H1 (cell line): ENCODE results near the gene RAD9A. TPM values are rescaled to one million over a fixed set of nuclear protein-coding genes. Genes with fewer than 3 reads are reported as not detected.
A peak's percentile ranks its signal among the peaks of the same experiment; 100 is the strongest.

Source experiments
- NANOG ChIP-seq: IDR thresholded peaks from 2 replicates; pipeline ENCODE4 v1.6.1; 2011; ENCODE audit warnings: low read length, low read depth, mild to moderate bottlenecking, inconsistent platforms; ENCODE audit not compliant: insufficient read depth, poor library complexity, severe bottlenecking
- PHF8 ChIP-seq: fragments of 200-600 bp; sonication (generic); conservative IDR thresholded peaks from 2 replicates; pipeline ENCODE4 v1.7.1; 2012; ENCODE audit warnings: low read depth, mild to moderate bottlenecking, inconsistent platforms, low read length, moderate library complexity
- POLR2AphosphoS5 ChIP-seq: IDR thresholded peaks from 2 replicates; pipeline ENCODE4 v1.6.1; 2011; ENCODE audit warnings: low read depth, low read length
- SP1 ChIP-seq: IDR thresholded peaks from 2 replicates; pipeline ENCODE4 v1.6.1; 2011; ENCODE audit warnings: low read depth, low read length
- polyA plus RNA-seq, 7 experiments: library from polyadenylated mRNA; depleted of rRNA in 3 of 7; stranded (reverse) in 5 of 7; unstranded in 2 of 7; fragments of >200 nt in 5 of 7; fragments of 200-250 nt in 2 of 7; gene quantifications; 1 replicate in 5 of 7; 2 replicates in 1 of 7; 4 replicates in 1 of 7; pipeline versions ENCODE4 v1.2.1 to v1.2.3, GENCODE V29; 2011 to 2013; ENCODE audit warnings: missing spikeins in 2 of 7, mixed read lengths in 2 of 7
- total RNA-seq: library from RNA; stranded (reverse); fragmentation: NEBNext Ultra II Directional; extraction: Animal tissue kit (Norgen Biotek cat#: 25700); gene quantifications from 2 replicates; pipeline ENCODE4 v1.2.1, GENCODE V29; 2021

RAD9A gene
- total and polyA plus RNA-seq, 2 of the 8 experiments (the other 6 are each of a cell fraction or from before 2014, with no cell fraction given), result 22.2 to 25.5 TPM

DNA sequence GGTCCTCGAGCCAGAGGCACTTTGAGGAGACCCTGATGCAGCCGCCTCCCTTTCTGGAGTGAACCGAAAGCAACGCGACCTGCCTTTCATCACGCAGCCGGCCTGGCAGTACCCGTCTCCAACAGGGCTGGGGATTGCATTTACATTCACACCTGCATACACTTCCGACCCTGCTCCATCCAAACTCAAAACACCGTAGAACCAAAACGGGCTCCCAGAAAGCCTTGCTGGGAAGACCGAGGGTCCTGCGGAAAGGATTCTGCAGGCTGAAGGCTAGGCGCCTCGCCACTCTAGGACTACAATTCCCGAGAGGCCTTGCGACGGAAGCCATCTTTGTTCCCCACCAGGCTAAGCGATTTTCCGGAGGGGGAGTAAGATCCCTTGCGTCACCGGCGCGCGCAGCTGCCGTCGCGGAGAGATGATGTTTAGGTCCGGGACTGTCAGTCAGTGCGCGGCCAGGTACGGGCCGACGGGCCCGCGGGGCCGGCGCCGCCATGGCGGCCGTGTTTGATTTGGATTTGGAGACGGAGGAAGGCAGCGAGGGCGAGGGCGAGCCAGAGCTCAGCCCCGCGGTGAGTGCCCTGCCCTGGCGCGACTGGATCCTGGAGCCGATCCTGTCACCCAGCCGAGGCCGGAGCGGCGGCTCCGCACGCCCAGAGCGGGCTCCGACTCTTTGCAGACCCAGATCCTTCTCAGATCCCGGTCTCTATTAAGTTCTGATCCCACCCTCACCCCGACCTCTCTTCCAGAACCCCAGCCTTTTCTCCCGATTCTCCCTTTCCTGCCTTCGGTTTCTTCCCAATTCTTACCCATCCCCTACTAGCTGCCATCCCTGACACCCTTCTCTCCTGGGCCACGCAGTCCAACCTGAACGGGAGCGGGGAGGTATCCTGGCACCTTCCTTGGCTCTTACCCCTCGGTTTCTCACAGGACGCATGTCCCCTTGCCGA lies 36.5 kb downstream of the RAD9A start, which contains the start of gene RPS6KB2 (continued):
- TF ChIP-seq POLR2AphosphoS5 (peak; percentile 68; the same call in 1 of the 2 replicates), SP1 (peak; percentile 80; the same call in 1 of the 2 replicates), NANOG (peak; percentile 19), PHF8 (peak; percentile 92)
